A673 (cell line): ENCODE measurements around the gene CHRNA7. TPM values are rescaled to one million over a fixed set of nuclear protein-coding genes. Genes with fewer than 3 reads are reported as not detected.
"Not testable (repeated sequence)": the region's sequence is repeated elsewhere in the genome, so short reads cannot be mapped to it uniquely, and the experiment has no call there.

Experiments
- BruUV-seq: library from RNA; stranded (reverse); fragments of 400-500 nt; replicated peaks from 2 replicates; lab custom pipeline; 2021; lab: Mats Ljungman, UMichigan
- CTCF ChIA-PET: fragments of 300-600 bp; sonication (Branson Sonifier 250); formaldehyde crosslinking; loops from one replicate; lab custom pipeline; 2022; ENCODE audit warnings: antibody characterized with exemption; lab: Charles Lee
- POLR2A ChIA-PET: fragments of 300-600 bp; sonication (Branson Sonifier 250); formaldehyde crosslinking; loops from one replicate; lab custom pipeline; 2022; ENCODE audit warnings: antibody characterized with exemption; ENCODE audit not compliant: low non-redundant PET; lab: Charles Lee
- DNase-seq: peaks from one replicate; pipeline ENCODE4 v3.0.0-alpha.2; 2015; ENCODE audit warnings: low spot score
- H3K27ac ChIP-seq: fragments of 200-600 bp; sonication (generic); 2 replicates; pipeline ENCODE4 v1.5.1; 2016; ENCODE audit warnings: mixed run types, low read depth, mild to moderate bottlenecking, mixed read lengths, antibody characterized with exemption, low read length; ENCODE audit not compliant: poor library complexity, severe bottlenecking
- H3K27me3 ChIP-seq: fragments of 200-600 bp; sonication (generic); replicated peaks from 2 replicates; pipeline ENCODE4 v1.6.1; 2017; ENCODE audit warnings: mixed run types, low read depth, mild to moderate bottlenecking, mixed read lengths, antibody characterized with exemption, low read length; ENCODE audit not compliant: insufficient read depth, poor library complexity
- H3K36me3 ChIP-seq: fragments of 200-600 bp; sonication (generic); 2 replicates; pipeline ENCODE4 v1.6.1; 2016; ENCODE audit warnings: mixed run types, mild to moderate bottlenecking, mixed read lengths, antibody characterized with exemption, low read length; ENCODE audit not compliant: insufficient read depth, poor library complexity, severe bottlenecking
- H3K4me1 ChIP-seq: fragments of 200-600 bp; sonication (generic); 2 replicates; pipeline ENCODE4 v1.6.1; 2017; ENCODE audit warnings: mixed run types, mild to moderate bottlenecking, mixed read lengths, antibody characterized with exemption, low read length; ENCODE audit not compliant: insufficient read depth, poor library complexity, severe bottlenecking
- H3K4me3 ChIP-seq: fragments of 200-600 bp; sonication (generic); 2 replicates; pipeline ENCODE4 v1.5.1; 2016; ENCODE audit warnings: low read depth, mixed run types, mild to moderate bottlenecking, mixed read lengths, low read length; ENCODE audit not compliant: poor library complexity, severe bottlenecking
- H3K9me3 ChIP-seq: fragments of 200-600 bp; sonication (generic); 2 replicates; pipeline ENCODE4 v1.6.1; 2016; ENCODE audit warnings: mixed run types, low read depth, mild to moderate bottlenecking, mixed read lengths, antibody characterized with exemption, low read length; ENCODE audit not compliant: poor library complexity, severe bottlenecking
- EZH2 ChIP-seq: fragments of 200-600 bp; sonication (generic); IDR thresholded peaks from 2 replicates; pipeline ENCODE4 v1.6.1; 2017; ENCODE audit warnings: borderline replicate concordance, low read depth, mild to moderate bottlenecking, mixed read lengths, antibody characterized with exemption, low read length; ENCODE audit not compliant: poor library complexity, severe bottlenecking
- intact Hi-C: fragments of 100-400 bp; cut with micrococcal nuclease; formaldehyde crosslinking; loops from one replicate; pipeline ENCODE4 v1.10.0; 2022; ENCODE audit not compliant: unreplicated experiment
- total RNA-seq: library from RNA; stranded (reverse); gene quantifications from 2 replicates; pipeline ENCODE4 v1.2.3, GENCODE V29; 2021
- TF ChIP-seq, protein P1 (sequence below): fragments of 300-800, 200-600 bp; sonication (generic); conservative IDR thresholded peaks from 2 replicates; pipeline ENCODE4 v1.5.1; 2017; ENCODE audit warnings: low read depth, mild to moderate bottlenecking, antibody characterized with exemption, low read length, moderate library complexity, mixed read lengths

The CHRNA7 gene
- total RNA-seq, 1 experiment from 2014 or later: 3.7 TPM

- TF ChIP-seq, protein P1, sequence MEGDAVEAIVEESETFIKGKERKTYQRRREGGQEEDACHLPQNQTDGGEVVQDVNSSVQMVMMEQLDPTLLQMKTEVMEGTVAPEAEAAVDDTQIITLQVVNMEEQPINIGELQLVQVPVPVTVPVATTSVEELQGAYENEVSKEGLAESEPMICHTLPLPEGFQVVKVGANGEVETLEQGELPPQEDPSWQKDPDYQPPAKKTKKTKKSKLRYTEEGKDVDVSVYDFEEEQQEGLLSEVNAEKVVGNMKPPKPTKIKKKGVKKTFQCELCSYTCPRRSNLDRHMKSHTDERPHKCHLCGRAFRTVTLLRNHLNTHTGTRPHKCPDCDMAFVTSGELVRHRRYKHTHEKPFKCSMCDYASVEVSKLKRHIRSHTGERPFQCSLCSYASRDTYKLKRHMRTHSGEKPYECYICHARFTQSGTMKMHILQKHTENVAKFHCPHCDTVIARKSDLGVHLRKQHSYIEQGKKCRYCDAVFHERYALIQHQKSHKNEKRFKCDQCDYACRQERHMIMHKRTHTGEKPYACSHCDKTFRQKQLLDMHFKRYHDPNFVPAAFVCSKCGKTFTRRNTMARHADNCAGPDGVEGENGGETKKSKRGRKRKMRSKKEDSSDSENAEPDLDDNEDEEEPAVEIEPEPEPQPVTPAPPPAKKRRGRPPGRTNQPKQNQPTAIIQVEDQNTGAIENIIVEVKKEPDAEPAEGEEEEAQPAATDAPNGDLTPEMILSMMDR: no peak
- TF ChIP-seq EZH2: no peak
- no peaks in the 10 kb centered on the region for H3K4me1 ChIP-seq
- no TSS peak for BruUV-seq
- CTCF ChIA-PET: no interaction called here
- no peaks in the 10 kb centered on the region for H3K36me3 ChIP-seq
- intact Hi-C loops: no loop called here
- H3K27ac ChIP-seq: no peak overlapping the region
- H3K27me3 ChIP-seq: peaks cover 6% of the 10 kb centered on the region
- H3K4me3 ChIP-seq: no peak overlapping the region
- POLR2A ChIA-PET: no interaction called here
- H3K9me3 ChIP-seq: no peaks in the 10 kb centered on the region
- DNase-seq: no peak
These were observed 118.7 kb downstream of the CHRNA7 start for GRCh38 chr15:32148833-32149555.

DNA sequence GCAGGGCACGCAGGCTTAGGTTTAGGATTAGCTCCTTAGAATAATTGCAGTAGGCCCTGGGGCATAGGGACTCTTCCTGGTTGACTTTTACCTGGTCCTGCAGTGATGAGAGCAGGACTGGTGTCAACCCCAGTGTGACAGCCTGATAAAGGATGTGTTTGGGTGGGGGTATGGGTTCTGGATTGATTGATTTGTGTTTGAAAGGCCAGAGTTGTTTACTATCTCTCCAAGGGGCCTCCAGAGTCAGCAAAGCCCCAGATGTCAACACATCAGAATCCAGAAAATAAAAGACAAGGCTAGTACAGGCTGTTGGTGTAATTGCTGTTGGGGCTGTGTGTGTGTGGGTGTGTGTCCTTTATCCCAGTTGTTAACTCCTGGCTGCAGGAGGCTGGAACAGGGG, 122.3 kb downstream of the CHRNA7 start:
- Histone ChIP-seq H3K9me3 (no peaks in the 10 kb centered on the region), H3K4me1 (no peaks in the 10 kb centered on the region), H3K36me3 (no peaks in the 10 kb centered on the region), H3K4me3 (no peak overlapping the region), H3K27ac (no peak overlapping the region), H3K27me3 (peaks cover 6% of the 10 kb centered on the region)
- POLR2A ChIA-PET: no interaction called here
- no peak for DNase-seq
- intact Hi-C loops: no loop called here
- no TSS peak for BruUV-seq
- CTCF ChIA-PET: no interaction called here
- TF ChIP-seq EZH2: no peak
- TF ChIP-seq, protein P1: no peak

- DNase-seq, H3K4me1 ChIP-seq, H3K36me3 ChIP-seq, H3K9me3 ChIP-seq, H3K27me3 ChIP-seq, CTCF ChIA-PET, H3K4me3 ChIP-seq, BruUV-seq, POLR2A ChIA-PET, H3K27ac ChIP-seq, intact Hi-C loops: not testable (repeated sequence)
These were observed 123.7 kb downstream of the CHRNA7 start for GRCh38 chr15:32153868-32154623.

DNA sequence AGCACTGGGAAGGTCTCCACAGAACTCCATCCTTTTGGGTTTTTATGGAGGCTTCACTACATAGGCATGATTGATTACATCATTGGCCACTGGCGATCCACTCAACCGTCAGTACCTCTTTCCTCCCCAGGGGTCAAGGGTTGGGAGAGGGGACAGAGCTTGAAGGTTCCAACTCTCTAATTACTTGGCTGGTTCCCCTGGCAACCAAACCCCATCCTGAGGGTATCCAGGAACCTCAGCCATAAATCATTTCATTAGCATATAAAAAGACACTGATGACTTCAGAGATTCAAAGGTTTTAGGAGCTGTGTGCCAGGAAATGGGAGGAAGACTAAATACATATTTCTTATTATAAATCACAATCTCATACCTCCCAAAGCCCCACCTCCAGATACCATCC, 131.8 kb downstream of the CHRNA7 start:
- POLR2A ChIA-PET, BruUV-seq, H3K4me3 ChIP-seq, DNase-seq, H3K4me1 ChIP-seq, H3K36me3 ChIP-seq, intact Hi-C loops, H3K27me3 ChIP-seq, CTCF ChIA-PET, H3K27ac ChIP-seq, H3K9me3 ChIP-seq: not testable (repeated sequence)

DNA sequence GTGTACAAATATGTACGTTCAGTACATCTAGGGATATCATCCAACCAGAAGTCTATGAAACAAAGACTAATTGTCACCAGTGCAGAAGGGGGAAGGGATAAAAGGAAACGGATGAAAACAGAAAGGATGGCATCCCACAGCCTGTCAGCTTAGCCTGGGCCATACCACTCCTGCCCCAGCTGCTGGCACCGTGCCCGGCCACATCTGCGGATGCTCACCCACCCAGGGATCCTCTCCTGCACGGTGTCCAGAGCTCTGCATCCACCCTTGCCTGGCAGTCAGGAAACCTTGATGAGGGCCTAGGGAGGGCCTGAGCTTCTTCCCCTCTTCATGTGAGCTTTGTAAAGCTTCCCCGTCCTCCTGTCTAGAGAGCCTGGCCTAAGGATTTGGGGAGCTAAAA, 133.8 kb downstream of the CHRNA7 start:
- DNase-seq, BruUV-seq, H3K4me3 ChIP-seq, intact Hi-C loops, H3K27me3 ChIP-seq, H3K27ac ChIP-seq, CTCF ChIA-PET, H3K4me1 ChIP-seq, POLR2A ChIA-PET, H3K9me3 ChIP-seq, H3K36me3 ChIP-seq: not testable (repeated sequence)

DNA sequence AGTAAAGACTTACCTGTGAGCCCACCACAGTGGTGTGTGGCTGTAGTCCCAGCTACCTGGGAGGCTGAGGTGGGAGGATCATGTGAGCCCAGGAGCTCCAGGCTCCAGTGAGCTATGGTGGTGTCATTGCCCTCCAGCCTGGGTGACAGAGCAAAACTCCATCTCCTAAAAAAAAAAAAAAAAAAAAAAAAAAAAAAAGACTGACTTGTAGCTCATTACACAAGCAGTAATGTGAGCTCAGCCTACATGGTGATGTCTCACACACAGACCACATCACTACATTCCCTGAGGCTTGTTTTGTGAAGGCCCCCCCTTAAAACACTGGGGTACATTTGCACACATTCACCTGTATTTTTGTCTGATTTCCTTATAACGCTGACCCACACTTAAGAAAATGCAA, 134.4 kb downstream of the CHRNA7 start:
- H3K27me3 ChIP-seq, BruUV-seq, POLR2A ChIA-PET, H3K4me1 ChIP-seq, DNase-seq, H3K9me3 ChIP-seq, intact Hi-C loops, CTCF ChIA-PET, H3K27ac ChIP-seq, H3K4me3 ChIP-seq, H3K36me3 ChIP-seq: not testable (repeated sequence)
